Measurements from ENCODE around the gene CCDC106.

The CCDC106 gene

GRCh38 chr19:55675661-55676354 is 27.8 kb downstream of the CCDC106 start:
- H3K27ac ChIP-seq (ENCODE audit: low read length), result no peak overlapping the region
- H3K27me3 ChIP-seq (ENCODE audit: insufficient read depth, low read length), result no peaks in the 10 kb centered on the region
- H3K36me3 ChIP-seq (ENCODE audit: insufficient read depth, low read depth, low read length), result peaks cover 49% of the 10 kb centered on the region
- H3K9me3 ChIP-seq (ENCODE audit: insufficient read depth, low read depth, low read length), result no peaks in the 10 kb centered on the region
- peak overlapping the region; percentile 83 for H3K9ac ChIP-seq (ENCODE audit: low read depth, low read length)
- H3K4me1 ChIP-seq (ENCODE audit: insufficient read depth, low read length), result peaks cover 10% of the 10 kb centered on the region; the same call in 1 of the 2 replicates
- peak overlapping the region; percentile 79 for H3K4me3 ChIP-seq (ENCODE audit: low read length)

DNA sequence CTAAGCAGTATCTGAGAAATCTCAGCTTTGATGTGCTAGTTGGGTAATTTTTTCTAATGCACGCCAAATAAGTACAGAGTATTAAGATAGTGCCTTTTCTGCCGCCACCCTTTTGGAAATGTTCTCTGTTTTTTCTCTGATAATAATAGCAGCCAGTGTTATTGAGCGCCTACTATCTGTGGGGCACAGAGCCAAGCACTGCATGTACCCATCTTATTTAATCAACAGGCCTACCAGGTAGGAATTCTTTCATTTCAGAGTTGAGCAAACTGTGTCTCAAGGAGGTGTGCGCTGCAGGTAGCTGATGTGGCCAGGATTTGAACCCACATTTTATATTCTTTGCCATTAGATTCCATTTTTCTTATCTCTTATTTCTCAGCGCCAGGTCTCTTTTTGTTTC is 28.4 kb downstream of the CCDC106 start:
- Histone ChIP-seq H3K4me1 (ENCODE audit: insufficient read depth, low read length) (peaks cover 10% of the 10 kb centered on the region; the same call in 1 of the 2 replicates), H3K27ac (ENCODE audit: low read length) (no peak overlapping the region), H3K9ac (ENCODE audit: low read depth, low read length) (peak overlapping the region; percentile 83; the same call in 1 of the 2 replicates), H3K4me3 (ENCODE audit: low read length) (peak overlapping the region; percentile 79; the same call in 1 of the 2 replicates), H3K9me3 (ENCODE audit: insufficient read depth, low read depth, low read length) (no peaks in the 10 kb centered on the region), H3K36me3 (ENCODE audit: insufficient read depth, low read depth, low read length) (peaks cover 53% of the 10 kb centered on the region), H3K27me3 (ENCODE audit: insufficient read depth, low read length) (no peaks in the 10 kb centered on the region)

- no peaks in the 10 kb centered on the region for H3K9me3 ChIP-seq (ENCODE audit: insufficient read depth, low read depth, low read length)
- no peaks in the 10 kb centered on the region for H3K27me3 ChIP-seq (ENCODE audit: insufficient read depth, low read length)
- peaks cover 10% of the 10 kb centered on the region; the same call in 1 of the 2 replicates for H3K4me1 ChIP-seq (ENCODE audit: insufficient read depth, low read length)
- H3K27ac ChIP-seq (ENCODE audit: low read length), result no peak overlapping the region
- peaks cover 58% of the 10 kb centered on the region for H3K36me3 ChIP-seq (ENCODE audit: insufficient read depth, low read depth, low read length)
- no peak overlapping the region for H3K4me3 ChIP-seq (ENCODE audit: low read length)
- no peak overlapping the region for H3K9ac ChIP-seq (ENCODE audit: low read depth, low read length)
Observed at GRCh38 chr19:55676889-55677505, 29.0 kb downstream of the CCDC106 start.

GRCh38 chr19:55677572-55678028 is 29.6 kb downstream of the CCDC106 start:
- Histone ChIP-seq H3K27ac (ENCODE audit: low read length) (no peak overlapping the region), H3K9me3 (ENCODE audit: insufficient read depth, low read depth, low read length) (no peaks in the 10 kb centered on the region), H3K36me3 (ENCODE audit: insufficient read depth, low read depth, low read length) (peaks cover 54% of the 10 kb centered on the region), H3K4me1 (ENCODE audit: insufficient read depth, low read length) (peaks cover 10% of the 10 kb centered on the region; the same call in 1 of the 2 replicates), H3K4me3 (ENCODE audit: low read length) (no peak overlapping the region), H3K9ac (ENCODE audit: low read depth, low read length) (no peak overlapping the region), H3K27me3 (ENCODE audit: insufficient read depth, low read length) (no peaks in the 10 kb centered on the region)

DNA sequence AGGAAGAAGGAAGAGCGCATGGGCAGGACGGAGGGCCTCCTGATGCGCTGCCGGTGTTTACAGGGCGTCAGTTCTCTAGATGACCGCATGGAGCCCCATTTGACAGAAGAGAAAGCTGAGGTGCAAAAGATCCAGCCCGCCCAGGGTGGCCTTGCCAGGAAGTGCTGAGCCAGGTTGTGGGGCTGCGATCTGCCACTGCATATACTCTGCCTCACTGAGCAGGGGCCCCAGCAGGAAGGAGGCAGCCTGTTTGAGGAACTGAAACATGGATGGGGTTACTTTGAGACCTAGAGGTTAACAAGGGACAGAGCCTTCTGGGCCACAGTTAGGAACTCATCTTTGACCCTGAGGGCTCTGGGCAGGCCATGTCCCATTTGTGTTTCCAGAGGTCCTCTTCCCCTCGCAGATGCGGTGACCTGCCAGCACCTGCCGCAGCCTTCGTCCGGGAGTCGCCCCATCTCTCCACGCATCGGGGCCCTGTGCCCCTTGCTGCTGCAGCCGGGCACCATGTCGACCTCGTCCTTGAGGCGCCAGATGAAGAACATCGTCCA is 30.2 kb downstream of the CCDC106 start:
- no peak overlapping the region for H3K4me3 ChIP-seq (ENCODE audit: low read length)
- no peaks in the 10 kb centered on the region for H3K27me3 ChIP-seq (ENCODE audit: insufficient read depth, low read length)
- no peak overlapping the region for H3K9ac ChIP-seq (ENCODE audit: low read depth, low read length)
- no peak overlapping the region for H3K27ac ChIP-seq (ENCODE audit: low read length)
- H3K36me3 ChIP-seq (ENCODE audit: insufficient read depth, low read depth, low read length), result peaks cover 50% of the 10 kb centered on the region
- H3K9me3 ChIP-seq (ENCODE audit: insufficient read depth, low read depth, low read length), result no peaks in the 10 kb centered on the region
- peaks cover 8% of the 10 kb centered on the region; the same call in 1 of the 2 replicates for H3K4me1 ChIP-seq (ENCODE audit: insufficient read depth, low read length)

GRCh38 chr19:55679343-55680257 is 31.6 kb downstream of the CCDC106 start:
- Histone ChIP-seq H3K36me3 (ENCODE audit: insufficient read depth, low read depth, low read length) (peaks cover 55% of the 10 kb centered on the region), H3K4me1 (ENCODE audit: insufficient read depth, low read length) (0 out of 2 replicates have a peak, but pooled peaks cover 3% of the 10 kb centered on the region)

GRCh38 chr19:55680339-55681130 is 32.5 kb downstream of the CCDC106 start:
- Histone ChIP-seq H3K27ac (ENCODE audit: low read length) (no peak overlapping the region), H3K27me3 (ENCODE audit: insufficient read depth, low read length) (no peaks in the 10 kb centered on the region), H3K9ac (ENCODE audit: low read depth, low read length) (no peak overlapping the region), H3K9me3 (ENCODE audit: insufficient read depth, low read depth, low read length) (no peaks in the 10 kb centered on the region), H3K4me1 (ENCODE audit: insufficient read depth, low read length) (0 out of 2 replicates have a peak, but pooled peaks cover 3% of the 10 kb centered on the region), H3K36me3 (ENCODE audit: insufficient read depth, low read depth, low read length) (peaks cover 65% of the 10 kb centered on the region), H3K4me3 (ENCODE audit: low read length) (no peak overlapping the region)

More at GRCh38 chr19:55679343-55680257, 31.6 kb downstream of the CCDC106 start:
- Histone ChIP-seq H3K9me3 (ENCODE audit: insufficient read depth, low read depth, low read length) (no peaks in the 10 kb centered on the region), H3K27me3 (ENCODE audit: insufficient read depth, low read length) (no peaks in the 10 kb centered on the region), H3K9ac (ENCODE audit: low read depth, low read length) (no peak overlapping the region), H3K27ac (ENCODE audit: low read length) (no peak overlapping the region), H3K4me3 (ENCODE audit: low read length) (no peak overlapping the region)

- no peaks in the 10 kb centered on the region for H3K4me1 ChIP-seq (ENCODE audit: insufficient read depth, low read length)
- no peak overlapping the region for H3K4me3 ChIP-seq (ENCODE audit: low read length)
- no peak overlapping the region for H3K9ac ChIP-seq (ENCODE audit: low read depth, low read length)
- H3K27ac ChIP-seq (ENCODE audit: low read length), result no peak overlapping the region
- H3K36me3 ChIP-seq (ENCODE audit: insufficient read depth, low read depth, low read length), result peaks cover 71% of the 10 kb centered on the region
- H3K27me3 ChIP-seq (ENCODE audit: insufficient read depth, low read length), result no peaks in the 10 kb centered on the region
- H3K9me3 ChIP-seq (ENCODE audit: insufficient read depth, low read depth, low read length), result no peaks in the 10 kb centered on the region
Observed at GRCh38 chr19:55681131-55682092, 33.4 kb downstream of the CCDC106 start.

DNA sequence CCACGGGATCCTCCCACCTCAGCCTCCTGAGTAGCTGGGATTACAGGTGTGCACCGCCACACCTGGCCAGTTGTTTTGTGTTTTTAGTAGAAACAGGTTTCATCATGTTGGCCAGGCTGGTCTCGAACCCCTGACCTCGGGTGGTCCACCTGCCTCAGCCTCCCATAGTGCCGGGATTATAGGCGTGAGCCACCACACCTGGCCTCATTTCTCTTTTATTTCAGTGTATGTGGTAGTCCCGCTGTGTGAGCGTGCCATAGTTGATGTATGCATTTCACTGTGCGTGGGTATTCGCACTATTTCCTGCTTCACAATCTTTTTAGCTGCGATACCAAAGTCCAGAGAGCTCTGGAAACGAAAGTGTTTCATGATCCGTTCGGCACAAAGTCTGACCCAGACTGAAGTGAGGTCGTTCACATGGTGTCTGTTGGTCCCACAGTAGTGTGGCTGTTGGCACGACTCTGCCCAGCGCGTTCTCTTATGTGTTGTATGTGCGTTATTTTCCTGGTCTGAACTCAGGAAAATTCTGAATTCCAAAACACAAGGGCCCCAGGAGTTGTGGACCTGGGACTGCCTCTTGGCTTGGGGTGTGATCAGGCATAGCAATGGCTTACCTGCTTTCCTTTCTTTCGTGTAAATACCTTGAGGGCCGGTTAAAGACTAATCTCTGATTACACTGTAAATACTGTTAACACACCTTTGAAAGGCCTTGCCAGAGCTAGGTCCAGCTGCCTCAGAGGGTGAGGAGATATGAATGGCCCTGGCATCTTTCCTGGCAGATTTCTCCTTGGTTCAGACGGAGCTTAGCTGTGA is 35.6 kb downstream of the CCDC106 start:
- Histone ChIP-seq H3K27me3 (ENCODE audit: insufficient read depth, low read length) (no peaks in the 10 kb centered on the region), H3K9me3 (ENCODE audit: insufficient read depth, low read depth, low read length) (no peaks in the 10 kb centered on the region), H3K27ac (ENCODE audit: low read length) (no peak overlapping the region), H3K36me3 (ENCODE audit: insufficient read depth, low read depth, low read length) (peaks cover 63% of the 10 kb centered on the region), H3K9ac (ENCODE audit: low read depth, low read length) (no peak overlapping the region), H3K4me3 (ENCODE audit: low read length) (no peak overlapping the region), H3K4me1 (ENCODE audit: insufficient read depth, low read length) (no peaks in the 10 kb centered on the region)
